NCI-H2081 (cell line): ENCODE measurements around the gene SEC14L2.
"Not testable (repeated sequence)": the region's sequence is repeated elsewhere in the genome, so short reads cannot be mapped to it uniquely, and the experiment has no call there.

ENCODE experiments used
- DNase-seq, 2 experiments: peaks; one replicate each; lab custom pipeline; 2025; lab: John Stamatoyannopoulos, UW

The SEC14L2 gene

GRCh38 chr22:30375312-30375849, 21.4 kb upstream of the SEC14L2 start:
- no peak for DNase-seq

GRCh38 chr22:30380011-30380410, 16.8 kb upstream of the SEC14L2 start:
- DNase-seq: no peak

GRCh38 chr22:30381264-30381663, 15.6 kb upstream of the SEC14L2 start:
- no peak for DNase-seq

GRCh38 chr22:30382340-30382739, 14.5 kb upstream of the SEC14L2 start:
- DNase-seq: no peak

- DNase-seq: no peak
Measured at GRCh38 chr22:30383061-30383460, 13.8 kb upstream of the SEC14L2 start.

- DNase-seq: no peak
Measured at GRCh38 chr22:30385942-30386341, 10.9 kb upstream of the SEC14L2 start.

- DNase-seq: no peak
Measured at GRCh38 chr22:30386608-30386959, 10.2 kb upstream of the SEC14L2 start.

- peak; percentile 55 to 57 for DNase-seq
Measured at GRCh38 chr22:30386960-30387827, 9.6 kb upstream of the SEC14L2 start, which contains the start of gene RNF215. TSS of gene RNF215 (minus strand) at chr22:30387411. CDS start at chr22:30387313, 98 bp downstream.

GRCh38 chr22:30390974-30391691, 5.7 kb upstream of the SEC14L2 start:
- peak; percentile 62 to 65 for DNase-seq

GRCh38 chr22:30392661-30393321, 4.0 kb upstream of the SEC14L2 start:
- no peak for DNase-seq

- no peak for DNase-seq
Measured at GRCh38 chr22:30393322-30393680, 3.5 kb upstream of the SEC14L2 start.

- DNase-seq: no peak
Measured at GRCh38 chr22:30393885-30394284, 2.9 kb upstream of the SEC14L2 start.

GRCh38 chr22:30397656-30398635, 1.1 kb downstream of the SEC14L2 start:
- no peak for DNase-seq

GRCh38 chr22:30398685-30399680, 2.2 kb downstream of the SEC14L2 start:
- no peak for DNase-seq

- no peak for DNase-seq
Measured at GRCh38 chr22:30399718-30400117, 2.9 kb downstream of the SEC14L2 start.

- no peak for DNase-seq
Measured at GRCh38 chr22:30400159-30400558, 3.3 kb downstream of the SEC14L2 start.

GRCh38 chr22:30401024-30401423, 4.2 kb downstream of the SEC14L2 start:
- DNase-seq: not testable (repeated sequence)

- no peak for DNase-seq
Measured at GRCh38 chr22:30402028-30402765, 5.4 kb downstream of the SEC14L2 start.

GRCh38 chr22:30402766-30403104, 5.9 kb downstream of the SEC14L2 start:
- DNase-seq: not testable (repeated sequence)
